GM23338 (cell line): ENCODE data around the gene POU3F3. TPM values are rescaled to one million over a fixed set of nuclear protein-coding genes. Genes with fewer than 3 reads are reported as not detected.

Experiments
- ATAC-seq: fragments of 200-7000 bp; cut with Tn5 transposase; 3 replicates; pipeline ENCODE4 v1.9.1; 2020
- DNase-seq: peaks from one replicate; pipeline ENCODE4 v3.0.0-alpha.2; 2015; ENCODE audit warnings: low spot score
- H2AFZ ChIP-seq: fragments of 200-600 bp; sonication (generic); 2 replicates; pipeline ENCODE4 v1.8.0; 2016; ENCODE audit warnings: antibody characterized with exemption, mild to moderate bottlenecking, moderate library complexity
- H3F3A ChIP-seq: fragments of 200-600 bp; sonication (generic); replicated peaks from 2 replicates; pipeline ENCODE4 v1.8.0; 2017; ENCODE audit warnings: antibody characterized with exemption, mixed run types, low read depth
- H3K27ac ChIP-seq: fragments of 200-600 bp; sonication (generic); 2 replicates; pipeline ENCODE4 v1.6.1; 2016; ENCODE audit warnings: low read depth
- H3K27me3 ChIP-seq: fragments of 200-600 bp; sonication (generic); 2 replicates; pipeline ENCODE4 v1.8.0; 2016; ENCODE audit warnings: mild to moderate bottlenecking, mixed run types, moderate library complexity; ENCODE audit not compliant: insufficient read depth
- H3K36me3 ChIP-seq: fragments of 200-600 bp; sonication (generic); 2 replicates; pipeline ENCODE4 v1.8.0; 2016; ENCODE audit warnings: mild to moderate bottlenecking; ENCODE audit not compliant: insufficient read depth
- H3K4me1 ChIP-seq: fragments of 200-600 bp; sonication (generic); 2 replicates; pipeline ENCODE4 v1.8.0; 2016; ENCODE audit warnings: mild to moderate bottlenecking, moderate library complexity; ENCODE audit not compliant: insufficient read depth
- H3K4me2 ChIP-seq: fragments of 200-600 bp; sonication (generic); 2 replicates; pipeline ENCODE4 v1.7.1; 2017; ENCODE audit warnings: mixed run types
- H3K4me3 ChIP-seq: fragments of 200-600 bp; sonication (generic); 2 replicates; pipeline ENCODE4 v1.6.1; 2016; ENCODE audit warnings: mixed run types
- H3K79me2 ChIP-seq: fragments of 200-600 bp; sonication (generic); replicated peaks from 2 replicates; pipeline ENCODE4 v1.8.0; 2017; ENCODE audit warnings: mild to moderate bottlenecking; ENCODE audit not compliant: insufficient read depth
- H3K9me2 ChIP-seq: fragments of 200-600 bp; sonication (generic); 2 replicates; pipeline ENCODE4 v1.8.0; 2017; ENCODE audit not compliant: insufficient read depth
- H4K20me1 ChIP-seq: fragments of 200-600 bp; sonication (generic); replicated peaks from 2 replicates; pipeline ENCODE4 v1.8.0; 2017; ENCODE audit warnings: mild to moderate bottlenecking; ENCODE audit not compliant: insufficient read depth
- H3K27ac Mint-ChIP-seq: 2 replicates; pipeline ENCODE4 v1.8.0; 2020; ENCODE audit warnings: inconsistent platforms, mild to moderate bottlenecking, moderate library complexity, mixed read lengths
- H3K27me3 Mint-ChIP-seq: 3 replicates; pipeline ENCODE4 v1.8.0; 2022; ENCODE audit warnings: low read depth, mild to moderate bottlenecking, moderate library complexity, mixed read lengths, inconsistent platforms; ENCODE audit not compliant: insufficient read depth, poor library complexity
- H3K36me3 Mint-ChIP-seq: 3 replicates; pipeline ENCODE4 v1.8.0; 2021; ENCODE audit warnings: low read depth, mild to moderate bottlenecking, inconsistent platforms, moderate library complexity, mixed read lengths
- H3K4me1 Mint-ChIP-seq: 3 replicates; pipeline ENCODE4 v1.8.0; 2020; ENCODE audit warnings: mild to moderate bottlenecking, inconsistent platforms, mixed read lengths
- H3K4me3 Mint-ChIP-seq: 3 replicates; pipeline ENCODE4 v1.8.0; 2021; ENCODE audit warnings: moderate library complexity, mild to moderate bottlenecking, inconsistent platforms, mixed read lengths
- H3K9me3 Mint-ChIP-seq: 3 replicates; pipeline ENCODE4 v1.8.0; 2020; ENCODE audit warnings: moderate library complexity, mild to moderate bottlenecking, inconsistent platforms, mixed read lengths
- CREB1 ChIP-seq: fragments of 250-450 bp; sonication (Bioruptor Pico); IDR thresholded peaks from 2 replicates; pipeline ENCODE4 v1.5.0; 2020; ENCODE audit warnings: low read depth, mild to moderate bottlenecking, moderate library complexity
- EZH2 ChIP-seq: fragments of 200-600 bp; sonication (generic); IDR thresholded peaks from one replicate; pipeline ENCODE4 v1.8.0; 2017; ENCODE audit warnings: antibody characterized with exemption, mild to moderate bottlenecking, low read depth; ENCODE audit not compliant: unreplicated experiment
- EZH2phosphoT487 ChIP-seq: fragments of 200-600 bp; sonication (generic); IDR thresholded peaks from one replicate; pipeline ENCODE4 v1.8.1; 2018; ENCODE audit warnings: antibody characterized with exemption; ENCODE audit not compliant: unreplicated experiment
- NANOG ChIP-seq: IDR thresholded peaks from 2 replicates; pipeline ENCODE4 v1.6.1; 2016; ENCODE audit warnings: antibody characterized with exemption, borderline replicate concordance
- polyA plus RNA-seq: library from polyadenylated mRNA; unstranded; fragments of >200 nt; fragmentation: Nextera tagmentation; extraction: Ambion mirVana; gene quantifications from 2 replicates; pipeline ENCODE4 v1.2.1, GENCODE V29; 2016
- total RNA-seq: library from RNA; depleted of rRNA; stranded (reverse); fragments of >200 nt; shearing (Covaris generic); gene quantifications from 2 replicates; pipeline ENCODE4 v1.2.3, GENCODE V29; 2014
- TF ChIP-seq, protein P1 (sequence below): IDR thresholded peaks from one replicate; pipeline ENCODE4 v1.6.1; 2018; ENCODE audit warnings: antibody characterized with exemption; ENCODE audit not compliant: unreplicated experiment
- TF ChIP-seq, protein P2 (sequence below), 2 experiments: fragments of 200-600 bp in 1 of 2; sonication (generic) in 1 of 2; conservative IDR thresholded peaks; 2 replicates each; pipeline versions ENCODE4 v1.5.1 to v1.6.1; 2016 to 2017; ENCODE audit warnings: antibody characterized with exemption in 2 of 2, low read depth in 2 of 2, mild to moderate bottlenecking in 2 of 2, moderate library complexity in 1 of 2
- TF ChIP-seq, protein P3 (sequence below): IDR thresholded peaks from 2 replicates; pipeline ENCODE4 v1.6.1; 2016; ENCODE audit warnings: antibody characterized with exemption

The POU3F3 gene
- total and polyA plus RNA-seq, 2 experiments from 2014 or later: 0.06 to 0.24 TPM

DNA sequence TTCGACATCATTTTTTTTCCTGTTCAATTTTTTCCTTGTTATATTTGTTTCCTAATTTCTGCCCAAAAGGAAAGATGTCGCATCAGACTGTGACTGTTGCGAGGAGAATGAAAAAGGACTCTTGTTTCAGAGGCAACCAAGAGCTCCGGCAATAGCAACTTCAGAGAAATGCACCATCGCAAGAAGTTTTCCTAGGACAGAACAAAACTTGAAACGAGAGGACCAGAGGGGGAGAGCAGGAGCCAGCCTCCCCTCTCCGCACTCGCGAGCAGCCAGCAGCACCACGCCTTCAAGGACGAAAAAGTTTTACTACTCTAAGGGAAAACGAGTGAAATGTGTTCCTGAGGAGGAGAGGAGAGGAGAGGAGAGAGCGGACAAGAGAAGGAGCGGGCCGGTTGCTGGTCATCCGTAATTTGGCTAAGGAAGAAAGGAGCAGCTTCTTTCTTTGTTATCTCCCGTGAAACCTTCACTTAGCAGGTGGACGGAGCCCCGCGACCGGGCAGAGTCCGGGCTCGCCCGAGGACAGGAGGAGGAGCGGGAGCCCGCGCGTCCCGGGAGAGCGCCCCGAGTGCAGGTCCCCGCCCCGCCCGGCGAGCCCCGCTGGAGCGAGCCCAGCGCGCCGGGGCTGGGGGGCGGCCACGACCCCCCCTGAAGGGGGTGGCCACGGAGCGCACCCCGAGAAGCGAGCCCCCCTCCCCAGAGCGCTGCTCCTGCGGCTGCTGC is 744 bp downstream of the POU3F3 start (continued):
- TF ChIP-seq, protein P1, sequence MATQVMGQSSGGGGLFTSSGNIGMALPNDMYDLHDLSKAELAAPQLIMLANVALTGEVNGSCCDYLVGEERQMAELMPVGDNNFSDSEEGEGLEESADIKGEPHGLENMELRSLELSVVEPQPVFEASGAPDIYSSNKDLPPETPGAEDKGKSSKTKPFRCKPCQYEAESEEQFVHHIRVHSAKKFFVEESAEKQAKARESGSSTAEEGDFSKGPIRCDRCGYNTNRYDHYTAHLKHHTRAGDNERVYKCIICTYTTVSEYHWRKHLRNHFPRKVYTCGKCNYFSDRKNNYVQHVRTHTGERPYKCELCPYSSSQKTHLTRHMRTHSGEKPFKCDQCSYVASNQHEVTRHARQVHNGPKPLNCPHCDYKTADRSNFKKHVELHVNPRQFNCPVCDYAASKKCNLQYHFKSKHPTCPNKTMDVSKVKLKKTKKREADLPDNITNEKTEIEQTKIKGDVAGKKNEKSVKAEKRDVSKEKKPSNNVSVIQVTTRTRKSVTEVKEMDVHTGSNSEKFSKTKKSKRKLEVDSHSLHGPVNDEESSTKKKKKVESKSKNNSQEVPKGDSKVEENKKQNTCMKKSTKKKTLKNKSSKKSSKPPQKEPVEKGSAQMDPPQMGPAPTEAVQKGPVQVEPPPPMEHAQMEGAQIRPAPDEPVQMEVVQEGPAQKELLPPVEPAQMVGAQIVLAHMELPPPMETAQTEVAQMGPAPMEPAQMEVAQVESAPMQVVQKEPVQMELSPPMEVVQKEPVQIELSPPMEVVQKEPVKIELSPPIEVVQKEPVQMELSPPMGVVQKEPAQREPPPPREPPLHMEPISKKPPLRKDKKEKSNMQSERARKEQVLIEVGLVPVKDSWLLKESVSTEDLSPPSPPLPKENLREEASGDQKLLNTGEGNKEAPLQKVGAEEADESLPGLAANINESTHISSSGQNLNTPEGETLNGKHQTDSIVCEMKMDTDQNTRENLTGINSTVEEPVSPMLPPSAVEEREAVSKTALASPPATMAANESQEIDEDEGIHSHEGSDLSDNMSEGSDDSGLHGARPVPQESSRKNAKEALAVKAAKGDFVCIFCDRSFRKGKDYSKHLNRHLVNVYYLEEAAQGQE: no peak
- TF ChIP-seq CREB1 (CRISPR knock-in tag): no peak
- TF ChIP-seq, protein P2, sequence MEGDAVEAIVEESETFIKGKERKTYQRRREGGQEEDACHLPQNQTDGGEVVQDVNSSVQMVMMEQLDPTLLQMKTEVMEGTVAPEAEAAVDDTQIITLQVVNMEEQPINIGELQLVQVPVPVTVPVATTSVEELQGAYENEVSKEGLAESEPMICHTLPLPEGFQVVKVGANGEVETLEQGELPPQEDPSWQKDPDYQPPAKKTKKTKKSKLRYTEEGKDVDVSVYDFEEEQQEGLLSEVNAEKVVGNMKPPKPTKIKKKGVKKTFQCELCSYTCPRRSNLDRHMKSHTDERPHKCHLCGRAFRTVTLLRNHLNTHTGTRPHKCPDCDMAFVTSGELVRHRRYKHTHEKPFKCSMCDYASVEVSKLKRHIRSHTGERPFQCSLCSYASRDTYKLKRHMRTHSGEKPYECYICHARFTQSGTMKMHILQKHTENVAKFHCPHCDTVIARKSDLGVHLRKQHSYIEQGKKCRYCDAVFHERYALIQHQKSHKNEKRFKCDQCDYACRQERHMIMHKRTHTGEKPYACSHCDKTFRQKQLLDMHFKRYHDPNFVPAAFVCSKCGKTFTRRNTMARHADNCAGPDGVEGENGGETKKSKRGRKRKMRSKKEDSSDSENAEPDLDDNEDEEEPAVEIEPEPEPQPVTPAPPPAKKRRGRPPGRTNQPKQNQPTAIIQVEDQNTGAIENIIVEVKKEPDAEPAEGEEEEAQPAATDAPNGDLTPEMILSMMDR (conservative IDR thresholded peaks at IDR 0.05; ENCODE audit: low read depth in 2 of 2): no peak
- TF ChIP-seq, protein P3, sequence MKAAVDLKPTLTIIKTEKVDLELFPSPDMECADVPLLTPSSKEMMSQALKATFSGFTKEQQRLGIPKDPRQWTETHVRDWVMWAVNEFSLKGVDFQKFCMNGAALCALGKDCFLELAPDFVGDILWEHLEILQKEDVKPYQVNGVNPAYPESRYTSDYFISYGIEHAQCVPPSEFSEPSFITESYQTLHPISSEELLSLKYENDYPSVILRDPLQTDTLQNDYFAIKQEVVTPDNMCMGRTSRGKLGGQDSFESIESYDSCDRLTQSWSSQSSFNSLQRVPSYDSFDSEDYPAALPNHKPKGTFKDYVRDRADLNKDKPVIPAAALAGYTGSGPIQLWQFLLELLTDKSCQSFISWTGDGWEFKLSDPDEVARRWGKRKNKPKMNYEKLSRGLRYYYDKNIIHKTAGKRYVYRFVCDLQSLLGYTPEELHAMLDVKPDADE: no peak

DNA sequence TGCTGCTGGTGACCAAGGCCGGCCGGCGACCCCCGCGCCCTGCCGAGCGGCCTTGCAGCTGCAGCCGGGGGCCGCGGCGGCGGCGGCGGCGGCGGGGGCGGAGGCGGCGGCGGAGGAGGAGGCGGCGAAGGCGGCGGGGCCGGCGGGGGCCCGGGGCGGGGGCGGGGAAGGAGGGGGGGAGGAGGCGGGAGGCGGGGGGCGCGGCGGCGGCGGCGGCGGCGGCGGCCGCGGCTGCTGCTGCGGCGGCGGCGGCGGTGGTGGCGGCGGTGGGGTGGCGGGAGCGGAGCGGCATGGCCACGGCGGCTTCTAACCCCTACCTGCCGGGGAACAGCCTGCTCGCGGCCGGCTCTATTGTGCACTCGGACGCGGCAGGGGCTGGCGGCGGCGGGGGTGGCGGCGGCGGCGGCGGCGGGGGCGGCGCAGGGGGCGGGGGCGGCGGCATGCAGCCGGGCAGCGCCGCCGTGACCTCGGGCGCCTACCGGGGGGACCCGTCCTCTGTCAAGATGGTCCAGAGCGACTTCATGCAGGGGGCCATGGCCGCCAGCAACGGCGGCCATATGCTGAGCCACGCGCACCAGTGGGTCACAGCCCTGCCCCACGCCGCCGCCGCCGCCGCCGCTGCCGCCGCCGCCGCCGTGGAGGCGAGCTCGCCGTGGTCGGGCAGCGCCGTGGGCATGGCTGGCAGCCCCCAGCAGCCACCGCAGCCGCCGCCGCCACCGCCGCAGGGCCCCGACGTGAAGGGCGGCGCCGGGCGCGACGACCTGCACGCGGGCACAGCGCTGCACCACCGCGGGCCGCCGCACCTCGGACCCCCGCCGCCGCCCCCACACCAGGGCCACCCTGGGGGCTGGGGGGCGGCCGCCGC is 1.5 kb downstream of the POU3F3 start:
- Histone ChIP-seq H3K4me1 (peaks cover 53% of the 10 kb centered on the region), H3K27ac (no peak overlapping the region), H3K36me3 (no peaks in the 10 kb centered on the region), H4K20me1 (peaks cover 11% of the 10 kb centered on the region), H3K9me2 (no peaks in the 10 kb centered on the region), H3F3A (peaks cover 26% of the 10 kb centered on the region), H2AFZ (no peak overlapping the region), H3K79me2 (no peaks in the 10 kb centered on the region), H3K4me2 (peak overlapping the region; percentile 75; the same call in 1 of the 2 replicates), H3K4me3 (peak overlapping the region; percentile 46; the same call in 1 of the 2 replicates), H3K27me3 (peaks cover 84% of the 10 kb centered on the region)
- DNase-seq (peak; percentile 27), ATAC-seq (no peak)
- Mint-ChIP-seq H3K4me1 (peaks cover 48% of the 10 kb centered on the region), H3K9me3 (peaks cover 4% of the 10 kb centered on the region), H3K36me3 (no peaks in the 10 kb centered on the region; the same call in 2 of the 3 replicates), H3K27me3 (peaks cover 83% of the 10 kb centered on the region), H3K27ac (no peak overlapping the region), H3K4me3 (no peak overlapping the region)
- TF ChIP-seq EZH2: peak; percentile 36
- TF ChIP-seq NANOG: no peak
- TF ChIP-seq EZH2phosphoT487: peak; percentile 77
